ENCODE data around the gene RIMKLA. TPM values are rescaled to one million over a fixed set of nuclear protein-coding genes. Genes with fewer than 3 reads are reported as not detected.

The RIMKLA gene
- polyA plus RNA-seq, 1 donor from 2014 or later = not detected

DNA sequence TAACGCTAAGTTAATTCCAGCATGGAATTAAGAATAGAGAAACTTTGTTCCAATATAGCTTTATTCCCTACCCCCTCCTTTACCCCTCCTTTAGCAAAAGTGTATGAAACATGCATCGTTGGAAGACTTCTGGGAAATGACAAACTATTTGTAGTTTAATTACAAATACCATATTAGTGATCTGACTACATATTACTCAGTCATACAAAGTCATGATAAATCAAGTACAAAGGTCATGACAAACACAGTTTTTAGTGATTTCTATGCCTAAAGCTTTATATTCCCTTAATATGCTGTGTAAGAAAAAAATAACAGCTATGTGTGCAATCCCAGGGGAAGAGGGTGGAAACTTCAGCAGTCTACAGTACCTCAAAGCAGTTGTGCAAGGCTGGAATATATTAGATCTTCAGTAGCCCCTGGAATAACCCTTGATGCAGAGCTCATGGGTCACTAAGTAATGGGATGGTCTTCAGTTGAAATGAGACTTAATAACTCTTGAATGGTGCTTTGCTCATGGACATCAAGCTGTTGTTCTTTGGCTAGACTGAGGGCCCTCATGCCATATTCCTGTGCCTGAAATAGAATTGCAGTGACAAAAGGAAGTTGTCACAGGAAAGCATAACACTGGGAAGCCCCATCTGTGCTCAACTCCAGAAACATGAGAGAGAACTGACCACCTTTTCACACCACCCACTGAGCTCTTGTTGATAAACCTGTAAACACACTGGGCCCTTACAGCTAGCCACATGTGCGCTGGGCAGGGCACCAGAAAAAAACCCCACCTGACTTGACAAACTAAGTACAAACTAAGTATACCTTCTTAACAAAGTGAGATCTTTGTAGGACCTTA is 49.9 kb downstream of the RIMKLA start:
- Mint-ChIP-seq H3K9me3 (peaks cover 0 to 3% (median 0%) of the 10 kb centered on the region in 3 donors), H3K27me3 (no peaks in the 10 kb centered on the region), H3K27ac (no peak overlapping the region)

DNA sequence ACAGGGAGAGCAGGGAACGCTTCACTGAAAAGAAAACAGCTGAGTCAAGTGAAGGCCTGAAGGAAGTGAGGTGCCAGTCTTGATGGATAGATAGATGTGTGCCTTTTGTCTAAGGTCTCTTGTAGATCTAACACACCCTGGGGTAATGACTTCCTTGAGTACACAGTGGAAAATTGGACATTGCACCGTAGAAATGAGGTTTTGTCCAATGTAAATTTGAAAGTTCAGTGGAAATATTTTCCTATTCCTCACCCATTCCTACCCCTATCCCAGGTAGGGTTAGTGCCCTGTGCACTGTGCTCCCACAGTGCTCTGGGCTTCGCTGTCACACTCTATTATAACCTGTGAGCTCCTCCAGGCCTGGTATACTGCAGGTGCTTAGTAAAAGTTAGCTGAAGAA is 50.9 kb downstream of the RIMKLA start:
- Mint-ChIP-seq H3K36me3 (no peaks in the 10 kb centered on the region), H3K4me1 (no peaks in the 10 kb centered on the region), H3K4me3 (no peak overlapping the region), H3K9me3 (peaks cover 0 to 3% (median 0%) of the 10 kb centered on the region in 3 donors), H3K27ac (no peak overlapping the region), H3K27me3 (no peaks in the 10 kb centered on the region)

More for the DNA sequence above, 49.9 kb downstream of the RIMKLA start:
- Mint-ChIP-seq H3K4me3 (no peak overlapping the region), H3K4me1 (no peaks in the 10 kb centered on the region), H3K36me3 (no peaks in the 10 kb centered on the region)

DNA sequence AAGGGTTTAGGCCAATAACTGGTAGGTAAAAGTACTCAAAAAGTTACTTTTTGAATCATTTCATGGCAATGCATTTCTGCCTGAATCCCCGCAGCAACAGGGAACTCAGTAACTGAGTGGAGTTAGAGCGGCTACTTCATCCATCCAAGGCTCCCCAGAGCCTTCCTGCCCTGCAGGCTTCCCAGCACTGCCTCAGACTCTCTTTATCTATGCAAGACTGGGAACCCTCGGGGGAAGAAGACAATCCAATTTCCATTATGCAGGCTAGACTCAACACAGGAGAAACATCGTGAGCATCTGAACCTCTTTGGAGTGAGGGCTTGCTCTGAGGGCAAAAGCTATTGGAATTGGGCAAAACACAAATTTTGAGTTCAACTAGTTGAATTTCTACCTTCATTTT is 52.1 kb downstream of the RIMKLA start:
- Mint-ChIP-seq H3K9me3 (no peaks in the 10 kb centered on the region), H3K36me3 (no peaks in the 10 kb centered on the region), H3K4me1 (peaks cover 0 to 3% (median 0%) of the 10 kb centered on the region in 3 donors), H3K27me3 (no peaks in the 10 kb centered on the region), H3K4me3 (no peak overlapping the region), H3K27ac (no peak overlapping the region)

DNA sequence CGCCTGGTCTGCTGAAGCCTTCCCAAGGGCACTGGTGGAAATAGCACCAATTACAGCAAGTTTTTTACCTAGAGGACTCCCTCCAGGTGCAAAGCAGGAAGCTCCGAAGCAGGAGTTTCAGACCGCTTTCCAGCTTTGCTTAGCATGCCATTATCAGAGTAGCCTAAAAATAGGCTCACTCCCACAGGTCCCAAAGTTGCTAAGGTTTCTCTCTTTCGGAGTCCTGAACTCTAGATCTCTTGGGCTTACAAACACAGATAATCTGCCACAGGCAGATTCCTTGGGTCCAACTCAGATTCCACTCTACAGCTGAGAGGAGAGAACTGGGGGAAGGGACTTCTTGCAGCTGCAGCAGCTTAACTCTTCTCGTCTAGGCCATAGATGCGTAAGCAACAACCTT is 52.8 kb downstream of the RIMKLA start:
- Mint-ChIP-seq H3K27me3 (no peaks in the 10 kb centered on the region), H3K27ac (no peak overlapping the region), H3K4me1 (peaks cover 0 to 3% (median 0%) of the 10 kb centered on the region in 3 donors), H3K36me3 (no peaks in the 10 kb centered on the region), H3K4me3 (no peak overlapping the region), H3K9me3 (no peaks in the 10 kb centered on the region)

DNA sequence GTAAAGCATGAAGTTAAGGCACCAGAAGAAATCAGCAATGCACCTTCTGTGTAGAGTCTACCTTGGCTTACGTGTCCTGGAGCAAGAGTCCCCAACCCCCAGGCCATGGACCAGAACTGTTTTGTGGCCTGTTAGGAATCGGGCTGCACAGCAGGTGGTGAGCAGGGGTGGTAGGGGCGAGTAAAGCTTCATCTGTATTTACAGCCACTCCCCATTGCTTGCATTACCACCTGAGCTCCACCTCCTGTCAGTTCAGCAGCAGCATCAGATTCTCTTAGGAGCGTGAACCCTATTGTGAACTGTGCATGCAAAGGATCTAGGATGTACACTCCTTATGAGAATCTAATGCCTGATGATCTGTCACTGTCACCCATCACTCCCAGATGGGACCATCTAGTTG is 53.7 kb downstream of the RIMKLA start:
- H3K27me3 Mint-ChIP-seq = no peaks in the 10 kb centered on the region
- no peak overlapping the region for H3K27ac Mint-ChIP-seq
- no peaks in the 10 kb centered on the region for H3K9me3 Mint-ChIP-seq
- no peak overlapping the region for H3K4me3 Mint-ChIP-seq
- peaks cover 0 to 3% (median 0%) of the 10 kb centered on the region in 3 donors for H3K4me1 Mint-ChIP-seq
- no peaks in the 10 kb centered on the region for H3K36me3 Mint-ChIP-seq

DNA sequence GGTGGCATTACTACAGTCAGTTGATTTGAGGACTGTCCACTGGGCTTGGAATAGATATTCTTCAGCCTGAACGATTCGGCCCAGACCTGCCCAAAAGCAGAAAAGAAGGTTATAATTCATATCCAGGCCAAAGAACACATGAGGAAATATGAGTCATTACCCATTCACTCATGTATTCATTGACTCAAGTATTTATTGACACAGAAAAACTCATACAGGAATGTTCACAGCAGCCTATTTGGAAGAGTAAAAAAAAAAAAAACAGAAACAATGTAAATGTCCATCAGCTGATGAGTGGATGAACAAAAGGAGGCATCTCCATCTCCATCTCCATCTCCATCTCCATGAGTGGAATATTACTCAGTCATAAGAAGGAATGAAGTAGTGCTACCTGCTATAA is 59.3 kb downstream of the RIMKLA start:
- Mint-ChIP-seq H3K27me3 (no peaks in the 10 kb centered on the region), H3K36me3 (no peaks in the 10 kb centered on the region), H3K4me3 (no peak overlapping the region), H3K4me1 (peaks cover 0 to 3% (median 0%) of the 10 kb centered on the region in 3 donors), H3K27ac (no peak overlapping the region), H3K9me3 (no peaks in the 10 kb centered on the region)

DNA sequence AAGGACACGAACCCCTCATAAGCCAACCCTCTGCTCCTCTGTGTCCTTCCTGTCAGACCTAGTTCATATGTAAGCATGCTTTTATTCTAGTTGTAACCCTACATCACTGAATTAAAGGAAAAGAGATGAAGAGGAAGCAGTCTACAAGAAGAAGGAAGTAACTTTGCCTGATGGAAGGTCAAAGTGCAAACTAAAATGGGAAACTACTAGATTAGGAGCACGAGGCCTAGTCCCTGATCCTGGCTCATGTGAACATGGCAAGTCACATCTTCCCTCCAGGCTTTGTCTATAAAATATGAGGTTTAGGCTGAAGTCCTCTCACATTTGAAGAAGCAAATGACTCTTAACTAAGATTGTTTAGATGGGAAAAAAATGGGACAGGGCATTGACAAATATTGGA is 62.1 kb downstream of the RIMKLA start:
- H3K4me1 Mint-ChIP-seq = peaks cover 0 to 4% (median 2%) of the 10 kb centered on the region in 3 donors
- H3K27me3 Mint-ChIP-seq = no peaks in the 10 kb centered on the region
- H3K4me3 Mint-ChIP-seq = no peak overlapping the region
- no peaks in the 10 kb centered on the region for H3K36me3 Mint-ChIP-seq
- no peak overlapping the region for H3K27ac Mint-ChIP-seq
- no peaks in the 10 kb centered on the region for H3K9me3 Mint-ChIP-seq

DNA sequence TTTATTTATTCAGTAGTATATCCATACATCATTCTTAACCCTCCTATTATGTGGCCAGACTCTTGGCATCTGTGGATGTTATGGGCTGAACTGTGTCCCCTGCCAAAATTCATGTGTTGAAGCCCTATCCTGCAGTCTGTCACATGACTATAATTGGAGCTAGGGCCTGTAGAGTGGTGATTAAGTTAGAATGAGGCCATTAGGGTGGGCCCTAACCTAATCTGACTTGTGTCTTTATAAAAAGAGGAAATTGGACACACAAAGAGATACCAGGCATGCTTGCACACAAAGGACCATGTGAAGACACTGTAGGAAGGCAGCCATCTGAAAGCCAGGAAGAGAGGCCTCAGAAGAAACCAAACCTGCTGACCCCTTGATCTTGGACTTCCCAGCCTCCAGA is 68.7 kb downstream of the RIMKLA start:
- H3K27me3 Mint-ChIP-seq = no peaks in the 10 kb centered on the region
- H3K4me1 Mint-ChIP-seq = peaks cover 0 to 4% (median 2%) of the 10 kb centered on the region in 3 donors
- no peaks in the 10 kb centered on the region for H3K36me3 Mint-ChIP-seq
- H3K4me3 Mint-ChIP-seq = no peak overlapping the region
- no peak overlapping the region for H3K27ac Mint-ChIP-seq
- H3K9me3 Mint-ChIP-seq = no peaks in the 10 kb centered on the region

DNA sequence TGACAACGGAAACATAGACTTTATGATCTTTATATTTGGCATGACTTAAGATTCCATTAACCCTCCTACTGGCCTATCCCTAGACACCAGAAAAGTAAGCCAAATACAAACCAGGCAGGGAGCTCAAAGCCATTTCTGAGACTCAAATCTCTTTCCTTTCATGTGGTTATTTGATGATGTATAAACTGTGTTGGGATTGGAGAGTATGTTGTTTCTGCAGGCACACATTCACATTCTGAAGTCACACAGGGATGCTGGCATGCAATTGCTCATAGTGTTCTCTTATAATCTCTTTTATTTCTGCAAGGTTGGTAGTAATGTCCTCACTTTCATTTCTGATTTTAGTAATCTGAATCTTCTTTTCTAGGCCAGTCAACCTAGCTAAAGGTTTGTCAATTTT is 69.5 kb downstream of the RIMKLA start:
- no peaks in the 10 kb centered on the region for H3K27me3 Mint-ChIP-seq
- H3K4me1 Mint-ChIP-seq = peaks cover 0 to 4% (median 4%) of the 10 kb centered on the region in 3 donors
- H3K27ac Mint-ChIP-seq = no peak overlapping the region
- peak overlapping the region in 1 of 4 donors; percentile 2 for H3K4me3 Mint-ChIP-seq
- H3K9me3 Mint-ChIP-seq = no peaks in the 10 kb centered on the region
- H3K36me3 Mint-ChIP-seq = peaks cover 2% of the 10 kb centered on the region

DNA sequence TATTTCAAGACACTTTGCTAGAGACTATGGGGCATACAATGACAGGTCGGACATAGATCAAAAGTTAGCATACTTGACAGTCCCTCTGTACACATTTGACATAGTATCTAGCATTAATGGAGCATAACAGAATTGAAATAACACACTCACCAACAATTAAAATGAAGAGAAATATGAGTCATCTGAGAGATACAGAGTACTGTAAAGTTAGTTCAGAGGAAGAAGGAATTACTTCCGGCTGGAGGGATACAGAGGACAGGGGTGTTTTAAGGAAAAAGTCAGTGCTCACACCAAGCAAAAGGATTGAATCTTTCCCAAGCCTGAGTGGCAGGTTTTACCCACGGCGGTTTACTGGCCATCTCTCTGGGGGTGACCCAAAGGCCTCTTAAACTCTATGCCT is 72.8 kb downstream of the RIMKLA start:
- Mint-ChIP-seq H3K4me3 (peak overlapping the region in 1 of 4 donors; percentile 88), H3K36me3 (peaks cover 2% of the 10 kb centered on the region), H3K9me3 (no peaks in the 10 kb centered on the region), H3K27ac (peak overlapping the region in 1 of 3 donors; percentile 90), H3K4me1 (peaks cover 4 to 20% (median 7%) of the 10 kb centered on the region in 3 donors), H3K27me3 (no peaks in the 10 kb centered on the region)

DNA sequence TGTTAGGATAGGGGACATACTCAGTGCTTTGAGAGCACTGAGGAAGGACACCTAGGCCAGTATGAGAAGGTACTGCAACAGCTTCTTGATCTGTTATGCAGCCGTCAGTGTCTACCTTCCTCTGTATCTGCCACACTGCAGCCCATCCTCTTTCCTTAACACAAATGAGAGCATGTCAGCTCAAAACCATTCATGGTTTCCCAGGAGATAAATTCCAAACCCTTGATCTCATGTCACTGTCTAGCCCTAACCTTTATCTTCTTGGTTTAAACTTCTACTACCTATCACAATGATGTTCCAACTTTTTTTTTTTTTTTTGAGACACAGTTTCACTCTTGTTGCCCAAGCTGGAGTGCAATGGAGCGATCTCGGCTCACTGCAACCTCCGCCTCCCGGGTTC is 73.8 kb downstream of the RIMKLA start:
- H3K4me1 Mint-ChIP-seq = peaks cover 4 to 25% (median 7%) of the 10 kb centered on the region in 3 donors
- no peaks in the 10 kb centered on the region for H3K27me3 Mint-ChIP-seq
- peak overlapping the region in 3 of 4 donors; percentile 2 to 88 (median 73) for H3K4me3 Mint-ChIP-seq
- H3K27ac Mint-ChIP-seq = peak overlapping the region in 2 of 3 donors; percentile 78 to 90
- no peaks in the 10 kb centered on the region for H3K9me3 Mint-ChIP-seq
- peaks cover 5% of the 10 kb centered on the region for H3K36me3 Mint-ChIP-seq

DNA sequence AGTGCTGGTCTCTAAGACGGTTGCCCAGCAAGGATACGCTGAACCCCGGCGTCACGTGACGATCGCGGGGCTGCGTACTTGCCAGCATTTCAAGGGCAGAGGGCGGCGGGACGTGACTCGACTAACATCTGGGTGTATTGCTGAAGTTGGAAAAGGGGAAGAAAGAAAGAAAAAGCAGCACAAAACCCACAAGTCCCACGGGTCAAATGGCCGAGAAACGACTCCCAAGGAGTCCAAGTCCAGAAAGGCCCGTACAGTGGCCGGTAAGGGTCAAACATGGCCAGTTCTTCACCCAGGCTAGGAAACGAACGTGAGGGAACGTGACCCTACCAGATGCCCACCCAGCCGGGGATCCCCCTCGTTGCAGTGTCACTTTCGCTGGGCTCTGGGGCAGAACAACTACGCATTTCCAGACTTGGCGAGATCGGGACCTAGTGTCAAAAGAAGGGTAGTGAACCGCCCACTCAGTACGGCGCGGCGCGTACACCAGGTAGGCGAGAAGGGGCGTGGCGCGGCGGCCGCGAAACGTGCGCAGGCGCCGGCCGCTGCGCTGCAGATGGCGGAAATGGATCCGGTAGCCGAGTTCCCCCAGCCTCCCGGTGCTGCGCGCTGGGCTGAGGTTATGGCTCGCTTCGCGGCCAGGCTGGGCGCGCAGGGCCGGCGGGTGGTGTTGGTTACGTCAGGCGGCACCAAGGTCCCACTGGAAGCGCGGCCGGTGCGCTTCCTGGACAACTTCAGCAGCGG is 75.6 kb downstream of the RIMKLA start, which contains the start of the genes PPCS and ZMYND12:
Gene PPCS (plus strand): TSS at position 534 of the 744 bp plus-strand sequence. CDS start 23 bp downstream, at position 557.
Gene ZMYND12 (minus strand): TSS at position 13 of the 744 bp plus-strand sequence. CDS start 25 bp downstream, outside the sequence.
- H3K4me3 Mint-ChIP-seq = peak within 1 kb of the TSS; percentile 88 to 96 (median 94)
- peaks cover 6% of the 10 kb centered on the region for H3K36me3 Mint-ChIP-seq
- H3K27me3 Mint-ChIP-seq = no peaks in the 10 kb centered on the region
- H3K4me1 Mint-ChIP-seq = peaks cover 7 to 30% (median 10%) of the 10 kb centered on the region in 3 donors
- H3K9me3 Mint-ChIP-seq = no peaks in the 10 kb centered on the region
- peak within 1 kb of the TSS; percentile 90 to 99 (median 95) for H3K27ac Mint-ChIP-seq

DNA sequence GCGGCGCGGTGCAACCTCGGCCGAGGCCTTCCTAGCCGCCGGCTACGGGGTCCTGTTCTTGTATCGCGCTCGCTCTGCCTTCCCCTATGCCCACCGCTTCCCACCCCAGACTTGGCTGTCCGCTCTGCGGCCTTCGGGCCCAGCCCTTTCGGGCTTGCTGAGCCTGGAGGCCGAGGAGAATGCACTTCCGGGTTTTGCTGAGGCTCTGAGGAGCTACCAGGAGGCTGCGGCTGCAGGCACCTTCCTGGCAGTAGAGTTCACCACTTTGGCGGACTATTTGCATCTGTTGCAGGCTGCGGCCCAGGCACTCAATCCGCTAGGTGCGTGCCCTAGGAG is 76.1 kb downstream of the RIMKLA start:
- no peaks in the 10 kb centered on the region for H3K27me3 Mint-ChIP-seq
- H3K4me3 Mint-ChIP-seq = peak overlapping the region; percentile 88 to 96 (median 94)
- H3K4me1 Mint-ChIP-seq = peaks cover 7 to 30% (median 10%) of the 10 kb centered on the region in 3 donors
- no peaks in the 10 kb centered on the region for H3K9me3 Mint-ChIP-seq
- peak overlapping the region; percentile 90 to 99 (median 95) for H3K27ac Mint-ChIP-seq
- peaks cover 6% of the 10 kb centered on the region for H3K36me3 Mint-ChIP-seq

DNA sequence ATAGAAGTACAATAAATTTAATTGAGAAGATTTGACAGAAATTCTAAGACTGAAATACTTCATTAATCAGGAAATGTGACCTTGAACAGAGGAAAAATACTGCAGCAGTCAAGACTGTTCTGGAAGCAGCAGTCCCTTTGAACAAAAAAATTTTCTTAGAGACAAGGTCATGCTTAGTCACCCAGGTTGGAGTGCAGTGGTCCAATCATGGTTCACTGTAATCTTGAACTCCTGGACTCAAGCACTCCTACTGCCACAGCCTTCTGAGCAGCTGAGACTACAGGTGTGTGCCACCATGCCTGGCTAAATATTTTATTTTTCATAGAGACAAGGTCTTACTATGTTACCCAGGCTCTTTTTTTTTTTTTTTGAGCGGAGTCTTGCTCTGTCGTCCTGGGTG is 80.6 kb downstream of the RIMKLA start:
- no peak overlapping the region for H3K4me3 Mint-ChIP-seq
- peak overlapping the region; percentile 12 to 73 (median 64) for H3K27ac Mint-ChIP-seq
- H3K27me3 Mint-ChIP-seq = no peaks in the 10 kb centered on the region
- H3K9me3 Mint-ChIP-seq = no peaks in the 10 kb centered on the region
- peaks cover 18 to 39% (median 23%) of the 10 kb centered on the region in 3 donors for H3K4me1 Mint-ChIP-seq
- H3K36me3 Mint-ChIP-seq = peaks cover 4% of the 10 kb centered on the region
